Mesothelial cell of epicardium (in vitro differentiated cells): Measurements from ENCODE around the gene GKN1. TPM values are rescaled to one million over a fixed set of nuclear protein-coding genes. Genes with fewer than 3 reads are reported as not detected.

Experiments
- DNase-seq, 2 experiments: peaks; one replicate each; pipeline ENCODE4 v3.0.0; 2021; ENCODE audit warnings: low spot score in 2 of 2; ENCODE audit not compliant: unreplicated experiment in 2 of 2
- H3K27ac Mint-ChIP-seq: 2 replicates; pipeline ENCODE4 v1.8.0; 2021; ENCODE audit warnings: mixed read lengths
- H3K27me3 Mint-ChIP-seq: 2 replicates; pipeline ENCODE4 v1.8.0; 2021; ENCODE audit warnings: low read depth, mixed read lengths
- H3K36me3 Mint-ChIP-seq: 2 replicates; pipeline ENCODE4 v1.8.0; 2021; ENCODE audit warnings: mixed read lengths
- H3K4me1 Mint-ChIP-seq: 2 replicates; pipeline ENCODE4 v1.8.0; 2021; ENCODE audit warnings: mixed read lengths
- H3K4me3 Mint-ChIP-seq: 2 replicates; pipeline ENCODE4 v1.8.0; 2021; ENCODE audit warnings: mild to moderate bottlenecking, moderate library complexity, mixed read lengths
- H3K9me3 Mint-ChIP-seq: 2 replicates; pipeline ENCODE4 v1.8.0; 2021; ENCODE audit warnings: mixed read lengths
- total RNA-seq: library from RNA; stranded (reverse); gene quantifications from 3 replicates; pipeline ENCODE4 v1.2.1, GENCODE V29; 2021
- TF ChIP-seq, protein P1 (sequence below): fragments of 200-600 bp; sonication (generic); IDR thresholded peaks from one replicate; pipeline ENCODE4 v1.5.0; 2021; ENCODE audit warnings: antibody characterized with exemption; ENCODE audit not compliant: unreplicated experiment

The GKN1 gene, protein sequence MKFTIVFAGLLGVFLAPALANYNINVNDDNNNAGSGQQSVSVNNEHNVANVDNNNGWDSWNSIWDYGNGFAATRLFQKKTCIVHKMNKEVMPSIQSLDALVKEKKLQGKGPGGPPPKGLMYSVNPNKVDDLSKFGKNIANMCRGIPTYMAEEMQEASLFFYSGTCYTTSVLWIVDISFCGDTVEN
- total RNA-seq: not detected in 3 replicates

DNA sequence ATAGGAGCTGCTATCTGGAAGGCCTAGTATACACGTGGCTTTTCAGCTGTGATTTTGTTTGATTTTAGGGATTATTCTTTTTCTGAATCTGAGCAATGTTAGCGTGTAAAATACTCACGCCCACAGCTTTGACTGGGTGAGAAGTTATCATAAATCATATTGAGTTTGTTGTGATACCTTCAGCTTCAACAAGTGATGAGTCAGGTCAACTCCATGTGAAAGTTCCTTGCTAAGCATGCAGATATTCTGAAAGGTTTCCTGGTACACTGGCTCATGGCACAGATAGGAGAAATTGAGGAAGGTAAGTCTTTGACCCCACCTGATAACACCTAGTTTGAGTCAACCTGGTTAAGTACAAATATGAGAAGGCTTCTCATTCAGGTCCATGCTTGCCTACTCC, at the start of gene GKN1:
Gene GKN1 (plus strand): TSS at position 386 of the 400 bp plus-strand sequence. CDS start 42 bp downstream, outside the sequence.
- no peak within 1 kb of the TSS for H3K27ac Mint-ChIP-seq
- H3K4me1 Mint-ChIP-seq: no peaks in the 10 kb centered on the region
- no peak within 1 kb of the TSS for H3K4me3 Mint-ChIP-seq
- TF ChIP-seq, protein P1, sequence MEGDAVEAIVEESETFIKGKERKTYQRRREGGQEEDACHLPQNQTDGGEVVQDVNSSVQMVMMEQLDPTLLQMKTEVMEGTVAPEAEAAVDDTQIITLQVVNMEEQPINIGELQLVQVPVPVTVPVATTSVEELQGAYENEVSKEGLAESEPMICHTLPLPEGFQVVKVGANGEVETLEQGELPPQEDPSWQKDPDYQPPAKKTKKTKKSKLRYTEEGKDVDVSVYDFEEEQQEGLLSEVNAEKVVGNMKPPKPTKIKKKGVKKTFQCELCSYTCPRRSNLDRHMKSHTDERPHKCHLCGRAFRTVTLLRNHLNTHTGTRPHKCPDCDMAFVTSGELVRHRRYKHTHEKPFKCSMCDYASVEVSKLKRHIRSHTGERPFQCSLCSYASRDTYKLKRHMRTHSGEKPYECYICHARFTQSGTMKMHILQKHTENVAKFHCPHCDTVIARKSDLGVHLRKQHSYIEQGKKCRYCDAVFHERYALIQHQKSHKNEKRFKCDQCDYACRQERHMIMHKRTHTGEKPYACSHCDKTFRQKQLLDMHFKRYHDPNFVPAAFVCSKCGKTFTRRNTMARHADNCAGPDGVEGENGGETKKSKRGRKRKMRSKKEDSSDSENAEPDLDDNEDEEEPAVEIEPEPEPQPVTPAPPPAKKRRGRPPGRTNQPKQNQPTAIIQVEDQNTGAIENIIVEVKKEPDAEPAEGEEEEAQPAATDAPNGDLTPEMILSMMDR: no peak
- no peaks in the 10 kb centered on the region for H3K36me3 Mint-ChIP-seq
- peaks cover 11% of the 10 kb centered on the region for H3K27me3 Mint-ChIP-seq
- no peaks in the 10 kb centered on the region for H3K9me3 Mint-ChIP-seq
- no peak for DNase-seq

DNA sequence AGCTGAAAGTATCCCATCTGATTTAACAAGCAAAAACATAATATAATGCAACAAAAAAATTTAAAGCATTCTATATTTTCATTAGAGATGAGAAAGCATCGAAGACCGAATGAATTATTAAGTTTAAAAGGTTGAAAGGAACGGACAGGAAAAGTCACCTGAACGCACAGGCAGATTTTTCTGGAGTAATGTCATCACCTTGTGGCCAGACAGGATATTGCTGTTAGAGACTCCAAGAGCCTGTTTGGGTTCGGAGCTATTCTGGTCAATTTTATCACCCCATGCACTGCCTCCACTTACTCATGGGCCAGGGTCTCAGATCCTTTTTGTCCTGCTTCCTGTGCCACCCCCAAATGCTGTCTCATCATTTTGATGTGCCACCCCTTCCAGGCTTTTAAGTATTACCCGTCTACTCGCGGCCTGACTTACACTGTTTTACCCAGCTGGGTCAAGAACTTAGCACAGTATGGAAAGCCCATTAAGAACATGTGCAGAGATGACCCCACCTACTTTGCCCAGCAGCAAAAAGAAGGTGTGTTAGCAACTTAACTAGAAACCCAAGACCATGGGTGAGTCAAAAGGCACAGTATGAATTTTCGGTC, 49.0 kb upstream of the GKN1 start:
- H3K27me3 Mint-ChIP-seq: peaks cover 27% of the 10 kb centered on the region
- TF ChIP-seq, protein P1: peak; percentile 84
- H3K27ac Mint-ChIP-seq: no peak overlapping the region
- no peaks in the 10 kb centered on the region for H3K36me3 Mint-ChIP-seq
- no peak for DNase-seq
- no peaks in the 10 kb centered on the region for H3K9me3 Mint-ChIP-seq
- no peak overlapping the region for H3K4me3 Mint-ChIP-seq
- H3K4me1 Mint-ChIP-seq: no peaks in the 10 kb centered on the region

DNA sequence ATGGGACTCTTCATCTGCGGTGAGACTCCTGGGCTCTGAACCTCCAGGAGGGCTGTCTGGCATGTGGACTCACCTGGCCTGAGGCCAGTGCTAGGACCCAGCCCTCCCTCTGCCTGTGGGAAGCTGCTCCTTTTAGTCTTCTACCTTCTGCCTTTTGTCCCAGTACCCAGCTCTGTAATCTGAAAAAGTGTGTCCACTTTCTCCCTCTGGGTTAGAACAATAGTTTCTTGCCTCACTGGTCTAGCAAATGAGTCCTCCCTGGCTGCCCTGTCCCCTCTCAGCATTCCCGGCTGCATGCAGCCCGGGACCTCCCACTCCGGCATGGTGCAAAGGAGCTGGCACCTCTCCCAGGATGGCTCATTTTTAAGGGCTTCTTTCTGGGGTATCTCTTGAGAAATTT, 47.6 kb upstream of the GKN1 start:
- H3K27me3 Mint-ChIP-seq: peaks cover 29% of the 10 kb centered on the region
- TF ChIP-seq, protein P1: no peak
- H3K4me1 Mint-ChIP-seq: peaks cover 2% of the 10 kb centered on the region
- H3K27ac Mint-ChIP-seq: no peak overlapping the region
- H3K36me3 Mint-ChIP-seq: no peaks in the 10 kb centered on the region
- no peak overlapping the region for H3K4me3 Mint-ChIP-seq
- no peak for DNase-seq
- no peaks in the 10 kb centered on the region for H3K9me3 Mint-ChIP-seq

DNA sequence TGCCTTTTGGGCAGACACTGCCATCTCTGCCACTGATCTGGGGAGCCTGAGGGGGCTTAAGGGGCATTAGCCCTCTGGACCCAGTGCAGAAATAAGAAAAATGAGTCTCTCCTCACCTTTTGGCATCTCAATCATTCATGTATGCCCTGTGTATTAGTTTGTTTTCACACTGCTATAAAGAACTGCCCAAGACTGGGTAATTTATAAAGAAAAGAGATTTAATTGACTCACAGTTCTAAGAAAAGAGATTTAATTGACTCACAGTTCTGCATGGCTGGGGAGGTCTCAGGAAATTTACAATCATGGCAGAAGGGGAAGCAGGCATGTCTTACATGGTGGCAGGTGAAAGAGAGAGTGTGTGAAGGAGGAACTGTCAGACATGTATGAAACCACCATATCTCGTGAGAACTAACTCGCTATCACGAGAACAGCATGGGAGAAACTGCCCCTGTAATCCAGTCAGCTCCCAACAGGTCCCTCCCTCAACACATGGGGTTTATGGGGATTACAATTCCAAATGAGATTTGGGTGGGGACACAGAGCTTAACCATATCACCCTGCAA, 43.2 kb upstream of the GKN1 start:
- no peak for DNase-seq
- Mint-ChIP-seq H3K9me3 (no peaks in the 10 kb centered on the region), H3K4me1 (peaks cover 5% of the 10 kb centered on the region), H3K27ac (no peak overlapping the region), H3K36me3 (no peaks in the 10 kb centered on the region), H3K4me3 (no peak overlapping the region), H3K27me3 (peaks cover 24% of the 10 kb centered on the region)
- TF ChIP-seq, protein P1: no peak

DNA sequence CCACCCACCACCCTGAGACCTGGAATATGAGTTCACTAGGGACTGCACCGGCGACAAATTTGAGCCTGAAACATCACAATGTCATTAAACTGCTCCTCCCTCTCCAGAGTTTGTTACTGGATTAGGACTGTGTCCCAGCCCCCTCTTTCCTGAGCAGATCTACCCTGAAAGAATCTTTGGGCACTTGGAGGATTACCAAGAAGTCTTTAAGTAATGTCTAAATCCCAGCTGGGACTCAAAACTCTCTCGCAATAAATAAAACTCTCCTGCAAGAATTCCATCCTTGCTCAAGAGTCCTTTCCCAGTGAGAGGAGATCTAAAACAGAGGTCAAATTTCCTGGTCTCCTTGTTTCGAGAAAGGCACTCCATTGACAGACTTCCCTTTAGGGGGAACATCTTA, 42.6 kb upstream of the GKN1 start:
- Mint-ChIP-seq H3K4me3 (no peak overlapping the region), H3K4me1 (peaks cover 5% of the 10 kb centered on the region), H3K9me3 (no peaks in the 10 kb centered on the region), H3K27ac (no peak overlapping the region), H3K36me3 (no peaks in the 10 kb centered on the region), H3K27me3 (peaks cover 22% of the 10 kb centered on the region)
- no peak for DNase-seq
- TF ChIP-seq, protein P1: no peak
